ENCODE results near the gene MOB1B. TPM values are rescaled to one million over a fixed set of nuclear protein-coding genes. Genes with fewer than 3 reads are reported as not detected.

The MOB1B gene
- total RNA-seq, 1 donor from 2014 or later = 13.0 TPM

GRCh38 chr4:70903291-70903603 lies 1.1 kb downstream of the MOB1B start:
- no peaks in the 10 kb centered on the region for H3K36me3 ChIP-seq
- peak overlapping the region; percentile 79 to 87 for H3K4me3 ChIP-seq
- H3K27me3 ChIP-seq = no peaks in the 10 kb centered on the region
- DNase-seq (ENCODE audit: extremely low spot score in 2 of 2) = no peak
- H3K9me3 ChIP-seq = no peaks in the 10 kb centered on the region
- H3K4me1 ChIP-seq = peaks cover 17% of the 10 kb centered on the region
- H3K27ac ChIP-seq = peak overlapping the region; percentile 84
- intact Hi-C loops (cut with DNase I) = loop anchor here (10.0 kb wide), 2 partner anchors 68 to 102 kb away; partner anchors contain the start of gene GRSF1
- TF ChIP-seq, protein P1, sequence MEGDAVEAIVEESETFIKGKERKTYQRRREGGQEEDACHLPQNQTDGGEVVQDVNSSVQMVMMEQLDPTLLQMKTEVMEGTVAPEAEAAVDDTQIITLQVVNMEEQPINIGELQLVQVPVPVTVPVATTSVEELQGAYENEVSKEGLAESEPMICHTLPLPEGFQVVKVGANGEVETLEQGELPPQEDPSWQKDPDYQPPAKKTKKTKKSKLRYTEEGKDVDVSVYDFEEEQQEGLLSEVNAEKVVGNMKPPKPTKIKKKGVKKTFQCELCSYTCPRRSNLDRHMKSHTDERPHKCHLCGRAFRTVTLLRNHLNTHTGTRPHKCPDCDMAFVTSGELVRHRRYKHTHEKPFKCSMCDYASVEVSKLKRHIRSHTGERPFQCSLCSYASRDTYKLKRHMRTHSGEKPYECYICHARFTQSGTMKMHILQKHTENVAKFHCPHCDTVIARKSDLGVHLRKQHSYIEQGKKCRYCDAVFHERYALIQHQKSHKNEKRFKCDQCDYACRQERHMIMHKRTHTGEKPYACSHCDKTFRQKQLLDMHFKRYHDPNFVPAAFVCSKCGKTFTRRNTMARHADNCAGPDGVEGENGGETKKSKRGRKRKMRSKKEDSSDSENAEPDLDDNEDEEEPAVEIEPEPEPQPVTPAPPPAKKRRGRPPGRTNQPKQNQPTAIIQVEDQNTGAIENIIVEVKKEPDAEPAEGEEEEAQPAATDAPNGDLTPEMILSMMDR (IDR thresholded peaks at IDR 0.05) = no peak

- H3K27ac ChIP-seq = no peak overlapping the region
- TF ChIP-seq POLR2AphosphoS5 (IDR thresholded peaks at IDR 0.05; ENCODE audit: insufficient read depth in 1 of 2, low read depth in 1 of 2) (no peak), POLR2A (IDR thresholded peaks at IDR 0.05) (no peak)
- TF ChIP-seq, protein P1 (IDR thresholded peaks at IDR 0.05) = no peak
- no peaks in the 10 kb centered on the region for H3K27me3 ChIP-seq
- no peak overlapping the region for H3K4me3 ChIP-seq
- H3K9me3 ChIP-seq = no peaks in the 10 kb centered on the region
- H3K4me1 ChIP-seq = peaks cover 2% of the 10 kb centered on the region
- intact Hi-C loops (cut with DNase I) = loop anchor here (10.0 kb wide), 2 partner anchors 74 to 96 kb away; partner anchors contain the start of gene GRSF1
- no peak for DNase-seq (ENCODE audit: extremely low spot score in 2 of 2)
- peaks cover 0 to 5% of the 10 kb centered on the region in 2 donors for H3K36me3 ChIP-seq
These were observed 6.9 kb downstream of the MOB1B start for GRCh38 chr4:70908993-70909556.

DNA sequence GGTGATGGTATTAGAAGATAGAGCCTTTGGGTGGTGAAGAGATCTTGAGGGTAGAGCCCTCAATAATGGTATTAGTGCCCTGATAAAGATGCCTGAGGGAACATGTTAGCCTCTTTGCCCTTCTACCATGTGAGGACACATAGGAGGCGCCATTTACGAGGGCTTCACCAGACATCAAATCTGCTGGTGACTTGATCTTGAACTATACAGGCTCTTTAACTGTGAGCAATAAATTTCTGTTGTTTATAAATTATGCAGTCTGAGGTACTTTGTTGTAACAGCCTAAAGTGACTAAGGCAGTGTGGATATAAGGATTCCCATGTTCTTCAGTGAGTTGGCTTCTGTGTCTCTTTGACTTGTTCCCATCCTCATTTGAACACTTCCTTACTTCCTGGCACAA lies 11.8 kb downstream of the MOB1B start:
- Histone ChIP-seq H3K27me3 (no peaks in the 10 kb centered on the region), H3K9me3 (no peaks in the 10 kb centered on the region), H3K4me1 (peaks cover 6% of the 10 kb centered on the region), H3K36me3 (peaks cover 0 to 5% of the 10 kb centered on the region in 2 donors), H3K27ac (no peak overlapping the region), H3K4me3 (no peak overlapping the region)
- no peak for TF ChIP-seq POLR2A (IDR thresholded peaks at IDR 0.05)
- TF ChIP-seq POLR2AphosphoS5 (IDR thresholded peaks at IDR 0.05; ENCODE audit: insufficient read depth in 1 of 2, low read depth in 1 of 2) = no peak
- TF ChIP-seq, protein P1 (IDR thresholded peaks at IDR 0.05) = no peak
- intact Hi-C loops (cut with DNase I) = no loop called here
- DNase-seq (ENCODE audit: extremely low spot score in 2 of 2) = no peak

- H3K36me3 ChIP-seq = peaks cover 0 to 5% of the 10 kb centered on the region in 2 donors
- H3K4me3 ChIP-seq = no peak overlapping the region
- no peaks in the 10 kb centered on the region for H3K27me3 ChIP-seq
- H3K27ac ChIP-seq = no peak overlapping the region
- H3K4me1 ChIP-seq = peaks cover 6% of the 10 kb centered on the region
- DNase-seq (ENCODE audit: extremely low spot score in 2 of 2) = no peak
- TF ChIP-seq, protein P1 (IDR thresholded peaks at IDR 0.05) = no peak
- no peak for TF ChIP-seq POLR2AphosphoS5 (IDR thresholded peaks at IDR 0.05; ENCODE audit: insufficient read depth in 1 of 2, low read depth in 1 of 2)
- TF ChIP-seq POLR2A (IDR thresholded peaks at IDR 0.05) = no peak
- intact Hi-C loops (cut with DNase I) = no loop called here
- H3K9me3 ChIP-seq = no peaks in the 10 kb centered on the region
These were observed 12.5 kb downstream of the MOB1B start for GRCh38 chr4:70914631-70915030.

DNA sequence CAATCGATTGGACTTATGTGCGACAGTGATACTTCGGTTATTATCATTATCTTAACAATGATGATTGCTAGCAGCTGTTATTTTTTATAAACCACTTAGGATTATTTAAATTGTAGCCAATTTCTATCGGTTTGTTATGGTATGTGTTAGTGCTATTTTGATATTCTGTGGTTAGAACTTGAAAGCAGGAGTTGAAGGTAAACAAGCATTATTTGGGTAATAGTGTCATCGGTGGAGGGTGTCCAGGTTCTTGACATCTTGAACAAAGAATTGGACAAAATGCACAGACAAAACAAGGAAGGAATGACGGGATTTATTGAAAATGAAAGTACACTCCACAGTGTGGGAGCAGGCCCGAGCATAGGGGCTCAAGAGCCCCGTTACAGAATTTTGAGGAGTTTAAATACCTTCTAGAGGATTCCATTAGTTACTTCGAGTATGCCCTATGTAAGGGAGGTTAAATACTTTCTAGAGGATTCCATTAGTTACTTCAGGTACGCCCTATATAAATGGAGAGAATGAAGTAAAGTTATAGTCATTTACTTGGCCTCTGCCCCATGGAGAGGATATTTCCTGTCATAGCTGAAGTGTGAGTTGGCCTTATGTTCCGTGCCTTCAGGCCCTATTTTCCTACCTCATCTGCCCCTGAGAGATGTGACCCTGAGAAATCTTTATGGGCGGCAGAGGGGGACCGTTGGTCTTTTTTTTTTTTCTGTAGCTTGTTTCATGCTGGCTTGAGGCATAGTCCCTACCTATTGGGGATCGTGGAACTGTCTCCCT lies 13.1 kb downstream of the MOB1B start:
- DNase-seq (ENCODE audit: extremely low spot score in 2 of 2) = no peak

More for the DNA sequence above, 13.1 kb downstream of the MOB1B start:
- H3K36me3 ChIP-seq = peaks cover 0 to 5% of the 10 kb centered on the region in 2 donors
- H3K9me3 ChIP-seq = no peaks in the 10 kb centered on the region
- H3K27ac ChIP-seq = no peak overlapping the region
- peaks cover 6% of the 10 kb centered on the region for H3K4me1 ChIP-seq
- no peak overlapping the region for H3K4me3 ChIP-seq
- intact Hi-C loops (cut with DNase I) = no loop called here
- no peak for TF ChIP-seq POLR2A (IDR thresholded peaks at IDR 0.05)
- TF ChIP-seq POLR2AphosphoS5 (IDR thresholded peaks at IDR 0.05; ENCODE audit: insufficient read depth in 1 of 2, low read depth in 1 of 2) = no peak
- TF ChIP-seq, protein P1 (IDR thresholded peaks at IDR 0.05) = no peak
- no peaks in the 10 kb centered on the region for H3K27me3 ChIP-seq

All from vagina (tissue), 2 donors.